ENCODE measurements around the gene DNAJB8.

Gene DNAJB8

DNA sequence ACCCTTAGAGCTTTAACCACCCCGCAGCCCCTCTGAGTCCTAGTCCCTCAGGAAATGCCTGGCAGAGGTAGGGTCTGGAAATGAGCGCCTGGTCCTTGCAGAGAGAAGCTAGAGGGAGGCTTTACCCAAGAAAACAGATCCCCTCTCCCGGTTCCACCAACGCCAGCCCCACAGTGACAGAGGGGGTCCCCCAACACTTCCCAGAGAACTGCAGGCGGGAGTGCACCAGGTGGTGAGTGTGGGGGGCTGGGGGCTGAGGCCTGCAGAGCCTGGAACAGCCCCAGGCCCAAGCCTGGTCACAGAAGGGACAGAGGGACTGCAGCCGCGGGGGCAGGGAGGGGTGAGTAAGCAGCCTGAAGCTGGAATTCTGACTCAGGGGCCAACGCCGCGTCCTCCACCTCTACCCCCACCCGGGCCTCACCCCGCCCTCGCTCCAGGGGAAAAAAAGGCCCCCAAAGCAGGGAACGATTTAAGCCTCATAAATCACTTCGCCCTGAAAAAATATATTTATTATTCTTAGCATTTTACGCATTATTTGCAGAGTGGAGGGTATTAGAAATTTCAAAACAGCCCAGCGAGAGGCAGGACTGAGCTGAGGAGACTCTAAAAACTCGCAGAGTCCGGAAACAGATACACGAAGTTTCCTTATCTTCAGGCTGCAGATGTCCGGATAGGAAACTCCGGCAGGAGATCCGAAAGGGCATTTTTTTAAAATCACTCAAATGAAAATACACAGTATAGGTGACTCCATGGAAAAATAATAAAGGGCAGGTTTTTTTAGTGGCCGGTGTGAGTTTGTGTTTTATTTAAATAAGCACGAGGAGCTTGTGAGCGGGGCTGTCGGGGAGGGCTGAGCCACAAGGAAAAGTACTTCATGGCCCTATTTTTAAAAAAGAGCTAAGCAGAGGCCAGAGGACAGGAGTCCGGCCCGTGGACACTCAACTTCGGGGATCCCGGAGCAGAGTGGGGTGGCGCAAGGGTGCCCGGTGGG is 16.3 kb upstream of the DNAJB8 start:
- DNase-seq, result no peak

DNA sequence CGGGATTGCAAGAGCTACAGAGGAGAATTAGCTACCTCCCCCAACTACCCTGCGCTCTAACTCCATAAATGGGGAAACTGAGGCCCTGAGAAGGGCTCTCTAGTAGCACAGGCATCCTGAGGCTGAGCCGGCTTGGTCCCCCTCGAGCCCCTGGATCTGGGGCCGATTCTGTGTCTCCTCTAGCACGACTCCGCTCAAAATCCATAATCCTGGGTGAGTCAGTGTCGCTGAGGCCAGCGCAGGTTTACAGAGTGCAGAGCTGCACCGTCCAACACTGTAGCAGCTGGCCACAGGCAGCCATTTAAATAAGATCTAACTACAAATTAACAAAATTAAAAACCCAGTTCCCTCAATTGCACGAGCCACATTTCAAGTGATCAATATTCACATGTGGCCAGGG is 15.5 kb upstream of the DNAJB8 start:
- no peak for DNase-seq

DNA sequence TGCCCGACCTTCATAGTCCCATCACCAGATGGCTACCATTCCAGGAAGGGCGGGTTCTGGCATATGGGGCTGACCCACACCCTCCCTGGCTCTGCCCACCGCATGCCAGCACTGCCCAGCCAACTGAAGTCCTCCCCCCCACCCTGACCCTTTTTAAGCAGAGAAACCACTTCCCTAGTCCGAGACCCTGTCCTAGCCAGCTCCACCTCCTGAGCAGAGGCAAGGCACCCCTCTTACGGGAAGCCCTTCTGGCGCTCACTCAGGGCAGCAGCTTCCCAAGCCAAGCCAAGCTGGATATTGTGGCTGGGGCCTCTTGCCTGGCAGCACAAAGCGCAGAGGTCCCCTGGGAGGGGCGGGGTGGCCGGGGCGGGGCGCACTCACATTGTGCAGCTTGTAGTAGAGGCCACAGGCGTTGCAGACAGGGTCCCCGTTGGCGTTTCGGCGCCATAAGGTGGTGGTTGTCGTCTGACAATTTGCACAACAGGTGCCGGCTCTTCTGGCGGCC is 14.8 kb upstream of the DNAJB8 start:
- no peak for DNase-seq

DNA sequence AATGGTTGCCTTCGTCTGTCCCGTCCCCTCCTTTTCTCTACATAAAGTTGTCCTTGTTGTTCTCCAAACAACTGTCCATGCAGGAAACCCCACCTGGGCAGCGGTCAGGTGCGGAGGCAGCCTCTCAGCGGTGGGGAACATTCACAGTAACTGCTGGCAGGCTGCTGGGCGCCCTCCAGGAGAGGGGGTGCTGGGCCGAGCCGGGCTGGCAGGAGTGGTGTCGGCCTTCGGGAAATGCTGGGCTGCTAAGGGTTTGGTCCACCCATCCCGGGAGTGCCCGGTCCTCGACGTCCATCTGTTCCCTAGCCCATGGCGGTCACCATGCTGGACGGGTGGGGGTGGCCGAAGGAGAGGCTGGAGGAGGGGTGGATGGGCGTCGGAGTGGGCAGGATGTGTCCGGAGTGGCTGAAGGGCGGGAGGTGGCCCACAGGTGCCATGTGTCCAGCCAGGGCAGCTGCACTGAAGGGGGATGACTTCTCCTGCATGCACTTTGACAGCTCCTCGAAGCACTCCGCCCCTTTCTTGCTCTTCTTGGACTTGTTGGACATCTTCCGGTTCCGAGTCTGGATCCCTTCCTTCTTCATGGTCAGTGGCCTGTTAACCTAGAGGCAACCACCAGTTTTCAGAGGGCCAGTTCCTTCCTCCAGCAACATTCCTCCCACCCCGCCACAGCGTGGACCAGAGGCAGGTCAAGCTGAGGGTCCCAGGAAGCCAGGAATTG is 14.2 kb upstream of the DNAJB8 start:
- no peak for DNase-seq

DNA sequence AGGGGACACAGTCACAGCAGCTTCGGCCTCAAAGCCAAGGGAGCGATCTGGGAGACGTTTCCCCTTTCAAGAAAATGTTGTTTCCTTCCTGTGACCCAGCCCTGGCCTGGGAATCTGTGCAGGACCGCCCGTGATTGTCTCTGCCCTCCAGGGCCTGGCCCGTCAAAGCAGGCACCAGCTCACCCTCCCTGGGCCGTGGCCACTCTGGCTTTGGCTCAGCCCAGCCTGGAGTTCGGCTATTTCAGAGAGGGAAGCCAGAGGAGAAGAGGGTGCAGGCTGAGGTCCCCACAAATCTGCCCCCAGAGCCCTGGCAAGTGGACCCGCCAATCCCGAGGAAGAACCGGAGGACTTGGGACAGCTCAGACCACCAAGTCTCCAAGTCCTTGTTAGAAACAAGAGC is 13.6 kb upstream of the DNAJB8 start:
- no peak for DNase-seq

DNA sequence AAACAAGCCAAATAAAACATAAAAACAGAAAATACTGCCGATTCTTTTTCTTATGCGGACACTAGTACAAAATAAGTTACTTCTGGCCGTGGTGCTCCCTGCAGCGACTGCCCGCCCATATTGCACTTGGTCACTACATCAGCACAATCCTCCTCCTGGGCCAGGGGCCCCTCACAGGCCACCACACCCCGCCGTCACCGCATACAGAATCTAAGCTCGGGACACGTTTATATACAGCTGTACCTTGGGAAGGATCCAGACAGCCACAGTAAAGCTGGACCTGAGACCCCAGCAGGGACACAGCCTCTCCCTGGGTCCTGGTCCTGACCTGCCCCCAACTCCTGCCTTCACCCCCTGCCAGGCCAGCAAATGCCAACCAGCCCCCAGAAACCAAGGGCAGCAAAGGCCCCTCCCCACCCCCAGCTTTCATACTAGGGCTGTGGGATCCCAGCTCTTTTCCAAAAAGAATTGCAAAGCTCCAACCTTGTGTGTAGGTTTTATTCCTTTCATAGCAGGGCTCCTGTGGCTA is 12.9 kb upstream of the DNAJB8 start:
- no peak for DNase-seq

DNA sequence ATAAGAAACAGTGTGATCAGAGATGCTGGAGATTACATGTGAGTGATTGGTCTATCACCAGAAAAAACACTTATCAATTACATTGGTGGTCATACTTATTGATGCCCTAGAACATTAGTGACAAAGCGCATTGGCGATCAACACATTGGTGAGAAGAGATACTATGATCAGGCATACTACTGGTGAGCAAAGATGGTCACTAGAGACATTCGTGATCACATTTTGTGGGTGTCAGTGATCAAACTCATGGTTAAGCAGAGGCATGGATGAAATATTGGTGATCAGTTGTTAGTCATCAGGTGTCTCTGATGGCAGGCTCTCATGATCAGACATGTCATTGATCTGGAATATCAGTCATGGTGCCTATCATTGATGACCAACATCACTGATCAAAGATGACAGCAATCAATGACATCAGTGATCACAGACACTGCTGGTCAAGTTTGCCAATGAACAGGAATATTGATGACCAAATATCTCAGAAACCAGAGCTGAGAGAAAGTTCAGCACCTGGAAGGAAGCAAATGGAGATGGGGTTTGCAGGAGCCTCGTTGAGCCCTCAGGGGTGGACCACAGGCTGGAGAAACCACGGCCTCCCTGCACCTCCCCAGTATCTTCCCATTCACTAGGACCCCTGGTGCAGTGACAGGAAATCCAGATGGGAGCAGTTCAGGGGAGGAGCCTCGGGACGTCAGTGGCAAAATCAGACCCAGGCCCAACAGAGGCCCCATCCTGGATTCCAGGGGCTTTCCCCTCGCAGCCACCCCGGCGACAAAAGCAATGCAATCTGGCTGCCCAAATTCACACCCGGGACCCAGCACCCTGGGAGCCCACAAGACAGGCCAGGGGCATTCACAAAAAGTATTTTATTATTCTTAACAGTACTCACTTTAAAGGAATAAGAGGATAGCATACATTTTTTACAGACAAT is 12.2 kb upstream of the DNAJB8 start:
- no peak for DNase-seq

DNA sequence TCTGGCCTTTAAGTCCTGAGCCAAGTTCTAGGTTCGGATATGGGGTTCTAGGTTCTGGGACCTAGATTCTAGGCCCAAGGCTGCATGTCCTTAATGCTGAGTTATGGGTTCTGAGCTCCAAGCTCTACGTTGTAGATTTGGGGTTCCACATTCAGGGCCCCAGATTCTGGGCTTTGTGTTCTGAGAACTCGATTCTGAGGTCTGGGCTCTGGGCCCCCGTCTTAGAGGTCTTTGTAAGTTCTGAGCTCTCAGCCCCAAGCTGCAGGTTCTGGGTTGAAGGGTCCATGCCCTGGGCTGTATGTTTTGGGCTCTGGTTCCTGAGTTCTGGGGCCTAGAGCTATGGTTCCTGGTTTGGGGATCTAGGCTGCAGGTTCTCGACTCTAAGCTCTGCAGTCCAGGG is 10.0 kb upstream of the DNAJB8 start:
- DNase-seq, result no peak

DNA sequence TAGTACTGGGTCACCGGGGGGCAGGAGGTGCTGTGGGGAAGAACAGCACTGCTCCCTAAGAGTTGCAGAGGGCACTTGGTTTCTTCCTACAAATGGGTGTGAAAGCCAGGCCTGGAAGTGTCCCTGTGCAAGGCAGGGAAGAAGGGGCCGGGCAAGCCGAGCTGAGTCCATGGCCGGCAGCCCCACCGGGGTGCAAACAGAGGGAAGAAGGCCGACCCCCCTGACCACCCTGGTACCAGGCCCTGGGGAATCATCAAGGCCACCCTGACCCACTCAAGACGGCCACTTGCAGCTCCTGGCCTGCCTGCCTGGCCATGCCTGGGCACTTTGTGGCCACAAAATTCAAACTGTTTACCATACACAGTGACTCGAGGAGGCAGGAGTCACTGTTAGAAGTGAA is 8.7 kb upstream of the DNAJB8 start:
- DNase-seq, result no peak

DNA sequence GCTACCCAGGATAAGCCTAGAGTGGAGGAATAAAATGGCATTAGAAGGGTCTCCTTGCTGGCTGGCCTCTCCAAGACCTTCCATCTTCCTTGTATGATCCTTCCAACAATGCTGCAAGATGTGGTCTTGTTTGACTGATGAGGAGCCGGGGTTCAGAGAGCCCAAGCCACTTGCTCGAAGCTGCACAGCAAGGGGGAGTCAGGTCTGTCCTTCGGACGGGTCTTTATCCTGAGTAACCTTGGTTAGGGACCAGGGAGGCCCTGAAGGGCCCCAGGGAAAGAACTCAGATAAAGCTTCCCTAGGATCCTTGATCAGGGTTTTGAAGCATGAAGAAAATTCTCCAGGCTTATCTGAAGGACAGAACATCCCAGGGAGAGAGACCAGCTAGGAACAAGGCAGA is 7.0 kb upstream of the DNAJB8 start:
- no peak for DNase-seq

DNA sequence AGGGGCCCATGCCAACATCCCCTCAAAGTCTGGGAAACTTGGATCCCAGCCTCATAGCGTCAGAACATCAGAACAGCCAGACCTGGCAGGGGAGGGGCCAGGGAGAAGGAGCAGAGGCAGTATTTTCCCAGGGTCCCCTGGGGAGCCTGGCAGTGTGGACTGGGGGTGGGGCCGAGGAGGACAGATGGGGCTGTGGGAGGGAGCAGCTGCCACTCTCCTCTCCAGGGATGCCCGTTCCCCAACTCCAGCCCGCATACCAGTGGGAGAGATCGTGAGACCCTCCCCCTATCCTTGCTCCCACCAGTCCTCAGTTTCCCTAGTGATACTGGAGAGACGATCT is 6.5 kb upstream of the DNAJB8 start:
- no peak for DNase-seq

DNA sequence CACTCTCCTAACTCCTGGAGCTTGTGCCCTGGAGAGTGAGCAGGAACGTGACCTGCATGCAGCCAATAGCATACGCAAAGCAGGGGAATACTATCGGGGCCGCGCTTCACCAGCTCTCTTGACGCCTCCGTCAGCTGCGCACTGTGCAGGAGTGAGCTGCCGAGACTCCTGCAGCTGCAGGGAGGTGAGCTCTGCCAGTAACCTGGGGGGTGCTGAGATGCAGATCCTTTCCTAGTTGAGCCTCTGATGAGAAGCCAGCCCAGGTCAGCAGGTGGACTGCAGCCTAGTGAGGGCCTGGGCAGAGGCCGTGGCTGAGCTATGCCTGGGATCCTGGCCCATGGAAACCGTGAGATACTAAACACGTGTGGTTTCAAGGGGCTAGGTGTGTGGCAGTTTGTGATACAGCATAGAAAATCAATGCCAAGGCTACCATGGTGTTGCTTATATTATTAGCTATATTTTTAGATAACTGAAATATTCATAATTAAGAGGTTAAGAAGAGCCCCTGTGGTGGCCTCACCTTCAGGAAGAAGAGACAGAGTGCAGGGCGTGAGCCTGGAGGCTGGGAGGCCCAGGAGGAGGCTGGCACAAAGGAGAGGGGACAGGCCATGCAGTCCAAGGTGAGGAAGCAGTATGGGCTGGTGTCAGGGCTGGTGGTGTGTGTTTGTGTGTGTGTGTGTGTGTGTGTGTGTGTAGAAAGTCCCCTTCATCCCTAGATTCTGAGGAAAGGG is 5.9 kb upstream of the DNAJB8 start:
- no peak for DNase-seq

DNA sequence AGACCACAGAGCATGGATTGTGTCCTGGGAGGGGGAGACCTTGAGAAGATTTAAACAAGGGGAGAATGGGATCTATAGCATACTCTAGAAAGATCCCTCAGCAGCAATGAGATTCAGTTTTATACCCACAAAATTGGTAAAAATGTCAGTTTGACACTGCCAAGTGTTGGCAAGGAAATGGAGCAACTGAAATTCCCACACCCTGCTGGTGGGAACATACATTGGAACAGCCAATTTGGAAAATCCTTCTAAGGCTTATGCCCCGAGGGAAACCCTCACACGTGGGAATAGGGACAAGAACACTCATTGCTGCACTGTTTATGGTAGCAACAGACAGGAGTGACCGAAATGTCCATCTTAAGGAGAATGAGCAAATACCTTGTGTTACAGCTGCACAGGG is 5.0 kb upstream of the DNAJB8 start:
- DNase-seq, result no peak

DNA sequence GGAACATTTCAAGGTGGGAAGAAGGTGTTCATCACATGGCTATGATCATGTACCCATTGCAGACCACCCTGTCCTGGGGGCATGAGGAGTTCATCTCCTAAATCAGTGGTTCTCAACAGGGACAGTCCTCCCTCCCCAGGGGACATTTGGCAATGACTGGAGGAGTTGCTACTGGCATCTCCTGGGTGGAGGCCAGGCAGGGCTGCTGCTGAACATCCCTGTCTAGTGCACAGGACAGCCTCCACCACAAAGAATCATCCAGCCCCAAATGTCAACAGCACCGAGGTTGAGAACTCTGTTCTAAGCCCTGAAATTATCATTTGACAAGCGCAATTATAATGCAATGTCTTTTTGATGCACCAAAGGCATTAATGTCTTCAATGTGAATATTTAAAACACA is 4.4 kb upstream of the DNAJB8 start:
- DNase-seq, result no peak

DNA sequence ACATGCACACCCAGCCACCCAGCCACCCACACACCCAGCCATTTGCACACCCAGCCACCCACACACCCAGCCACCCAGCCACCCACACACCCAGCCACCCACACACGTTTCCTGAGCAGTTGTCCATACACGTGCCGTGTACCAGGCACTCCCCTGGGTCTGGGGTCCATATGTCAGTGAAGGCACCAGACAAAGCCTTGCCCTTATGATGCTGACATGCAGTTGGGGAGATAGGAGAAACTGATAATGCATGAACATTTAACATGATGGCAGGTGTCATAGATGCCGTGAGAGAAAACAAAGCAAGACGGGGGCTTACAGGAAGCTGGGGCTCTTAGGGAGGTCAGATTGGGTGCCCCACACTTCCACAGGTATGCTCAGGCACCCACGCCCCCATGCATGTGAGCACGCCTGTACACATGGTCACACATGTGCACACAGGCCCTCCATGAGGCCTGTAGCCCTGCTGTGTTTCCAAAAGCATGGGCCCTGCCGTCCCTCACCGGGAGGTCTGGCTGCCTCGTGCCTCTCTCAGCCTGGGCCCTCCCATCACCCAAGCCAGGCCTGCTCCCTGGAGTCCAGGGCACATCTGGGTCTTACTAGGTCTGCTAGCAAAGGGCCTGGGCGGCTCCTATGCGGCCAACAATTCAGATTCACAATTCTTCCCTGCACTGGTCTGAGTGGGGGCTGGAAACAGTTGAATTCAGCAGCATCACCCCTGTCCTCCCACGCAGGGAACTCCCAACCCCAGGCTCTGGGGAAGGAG is 3.6 kb upstream of the DNAJB8 start:
- no peak for DNase-seq

DNA sequence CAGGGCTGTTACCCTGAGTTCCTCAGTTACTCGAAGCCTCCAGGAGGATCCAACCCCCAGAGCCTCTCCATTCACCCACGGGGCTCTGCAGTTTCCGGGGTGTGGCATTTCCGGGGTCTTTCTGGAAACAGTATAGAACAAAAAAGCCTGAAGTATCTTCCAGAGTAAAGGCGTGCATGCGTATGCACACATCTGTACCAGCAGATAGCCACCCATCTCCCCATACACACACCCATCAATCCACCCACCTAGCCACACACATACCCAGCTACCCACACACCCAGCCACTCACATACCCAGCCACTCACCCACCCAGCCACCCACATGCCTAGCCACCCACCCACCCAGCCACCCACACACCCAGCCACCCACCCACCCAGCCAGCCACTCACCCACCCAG is 2.9 kb upstream of the DNAJB8 start:
- DNase-seq, result no peak

DNA sequence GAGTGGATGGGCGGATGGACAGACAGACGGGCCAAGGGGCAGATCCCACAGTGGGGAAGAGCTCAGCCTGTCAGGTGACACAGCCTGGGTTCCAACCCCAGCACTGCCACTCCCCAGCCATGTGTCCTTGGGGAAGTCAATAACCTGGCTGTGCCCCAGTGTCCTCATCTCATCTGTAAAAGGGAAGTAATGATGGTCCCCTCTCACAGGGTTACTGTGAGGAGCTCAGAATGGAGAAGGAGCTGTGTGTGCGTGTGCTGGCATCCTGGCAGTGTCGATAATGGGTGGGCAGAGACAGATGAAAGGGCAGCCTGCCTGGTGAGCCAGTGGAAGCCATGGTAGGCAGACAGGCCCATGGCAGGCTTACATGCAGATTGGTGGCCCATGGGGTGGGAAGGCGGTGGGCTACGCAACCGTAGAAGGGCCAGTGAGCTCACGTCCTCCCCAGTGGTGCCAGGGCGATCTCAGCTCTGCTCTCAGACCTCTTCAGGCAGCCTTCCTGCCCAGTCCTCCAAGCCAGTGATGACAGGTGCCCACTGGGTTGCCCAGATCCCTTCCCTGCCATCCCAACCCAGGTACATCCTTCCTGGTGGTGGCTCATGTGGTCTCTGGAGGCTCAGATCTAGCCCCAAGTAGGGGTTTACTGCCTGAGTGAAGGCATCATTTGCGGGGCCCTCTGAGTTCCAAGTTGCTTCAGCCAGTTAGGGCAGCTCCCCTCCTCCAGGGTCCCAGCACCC is 2.3 kb upstream of the DNAJB8 start:
- DNase-seq, result no peak

DNA sequence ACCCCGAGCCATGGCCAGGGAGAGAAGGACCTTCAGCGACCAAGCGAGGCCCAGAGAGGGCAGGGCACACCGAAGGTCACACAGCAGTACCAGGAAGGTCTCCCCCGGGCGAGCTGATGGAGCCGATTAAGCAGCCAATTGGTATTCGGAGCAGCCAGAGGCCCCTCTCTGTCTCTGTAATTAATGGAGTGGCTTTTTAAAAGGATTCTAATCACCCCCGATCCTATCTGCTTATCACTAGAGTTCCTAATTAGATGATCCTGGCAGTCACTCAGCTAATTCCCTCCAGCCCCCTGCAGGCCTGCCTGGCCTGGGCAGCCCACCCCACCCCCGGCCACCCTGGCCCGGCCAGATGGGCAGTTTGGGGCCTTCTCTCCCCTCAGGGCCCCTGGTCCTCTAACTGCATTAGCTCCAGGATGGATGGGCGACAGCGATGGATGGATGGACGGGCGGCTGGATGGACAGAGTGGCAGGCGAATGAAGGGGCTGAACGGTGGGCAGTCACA is 1.6 kb upstream of the DNAJB8 start:
- no peak for DNase-seq

DNA sequence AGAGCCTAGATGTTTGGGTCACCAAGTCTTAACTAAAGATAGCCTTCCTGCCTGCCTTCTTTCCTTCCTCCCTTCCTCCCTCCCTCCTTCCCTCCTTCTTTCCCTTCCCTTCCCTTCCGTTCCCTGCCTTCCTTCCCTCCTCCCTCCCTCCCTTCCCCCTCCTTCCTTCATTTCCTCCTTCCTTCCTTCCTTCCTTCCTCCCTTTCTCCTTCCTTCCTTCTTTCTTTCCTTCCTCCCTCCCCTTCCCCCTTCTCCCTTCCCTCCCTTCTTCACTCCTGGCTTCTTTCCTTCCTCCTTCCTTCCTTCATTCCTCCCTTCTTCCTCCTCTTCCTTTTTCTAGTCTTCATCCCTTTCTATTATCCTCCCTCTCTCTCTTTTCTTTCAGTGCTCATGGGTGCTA is 2.0 kb downstream of the DNAJB8 start:
- DNase-seq, result no peak

DNA sequence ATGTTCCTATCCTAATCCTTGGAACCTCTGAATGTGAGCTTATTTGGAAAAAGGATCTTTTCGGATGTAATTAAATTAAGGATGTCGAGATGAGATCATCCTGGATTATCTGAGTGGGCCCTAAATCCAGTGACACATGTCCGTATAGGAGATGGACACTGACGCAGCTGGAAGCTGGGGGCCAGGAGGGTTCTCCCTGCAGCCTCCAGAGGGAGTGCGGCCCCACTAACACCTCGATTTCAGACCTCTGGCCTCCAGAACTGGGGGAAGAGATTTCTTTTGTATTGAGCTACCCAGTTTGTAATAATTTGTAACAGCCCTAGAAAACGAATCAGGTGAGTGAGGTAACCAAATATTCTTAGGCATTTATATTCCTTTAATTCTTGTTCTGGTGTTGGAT is 2.5 kb downstream of the DNAJB8 start:
- DNase-seq, result no peak
